Measurements from ENCODE around the gene CD300LF.

The CD300LF gene

GRCh38 chr17:74712756-74713155 lies at the start of gene CD300LF:
CD300LF (minus strand) TSS chr17:74712923; CDS start chr17:74712866, 57 bp downstream.
- no peak for DNase-seq

DNA sequence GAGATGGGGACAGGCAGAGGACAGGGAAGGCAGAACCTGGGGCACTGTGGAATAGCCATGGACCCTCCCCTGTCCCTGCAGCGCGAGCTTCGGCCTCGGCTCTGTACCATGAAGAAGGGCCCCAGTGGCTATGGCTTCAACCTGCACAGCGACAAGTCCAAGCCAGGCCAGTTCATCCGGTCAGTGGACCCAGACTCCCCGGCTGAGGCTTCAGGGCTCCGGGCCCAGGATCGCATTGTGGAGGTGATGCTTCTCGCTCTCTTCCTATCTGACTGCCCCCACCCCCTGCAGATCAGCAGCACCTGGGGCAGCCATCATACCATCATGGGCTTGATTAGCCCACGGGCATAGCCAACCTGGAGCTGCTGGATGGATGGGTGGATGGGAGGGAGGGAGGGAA lies 49.2 kb upstream of the CD300LF start:
- no peak for DNase-seq

DNA sequence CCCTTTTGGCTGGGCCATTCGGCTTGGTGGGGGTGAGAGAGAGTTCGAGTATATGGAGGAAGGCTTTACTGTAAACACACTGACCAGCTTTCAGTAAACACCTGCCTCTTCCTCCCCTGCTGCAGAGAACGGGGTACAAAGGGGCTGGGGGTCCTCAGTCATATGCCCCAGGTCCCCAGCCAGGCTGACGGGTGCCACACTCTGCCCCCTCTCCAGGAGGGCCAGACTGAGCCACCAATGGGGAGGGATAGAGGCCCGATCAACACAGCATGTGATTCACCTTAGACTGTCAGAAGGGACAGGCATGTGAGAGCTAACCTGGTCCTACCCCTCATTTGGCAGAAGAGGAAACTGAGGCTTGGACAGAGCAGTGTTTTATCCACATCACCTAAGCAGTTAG lies 48.7 kb upstream of the CD300LF start:
- DNase-seq = no peak

DNA sequence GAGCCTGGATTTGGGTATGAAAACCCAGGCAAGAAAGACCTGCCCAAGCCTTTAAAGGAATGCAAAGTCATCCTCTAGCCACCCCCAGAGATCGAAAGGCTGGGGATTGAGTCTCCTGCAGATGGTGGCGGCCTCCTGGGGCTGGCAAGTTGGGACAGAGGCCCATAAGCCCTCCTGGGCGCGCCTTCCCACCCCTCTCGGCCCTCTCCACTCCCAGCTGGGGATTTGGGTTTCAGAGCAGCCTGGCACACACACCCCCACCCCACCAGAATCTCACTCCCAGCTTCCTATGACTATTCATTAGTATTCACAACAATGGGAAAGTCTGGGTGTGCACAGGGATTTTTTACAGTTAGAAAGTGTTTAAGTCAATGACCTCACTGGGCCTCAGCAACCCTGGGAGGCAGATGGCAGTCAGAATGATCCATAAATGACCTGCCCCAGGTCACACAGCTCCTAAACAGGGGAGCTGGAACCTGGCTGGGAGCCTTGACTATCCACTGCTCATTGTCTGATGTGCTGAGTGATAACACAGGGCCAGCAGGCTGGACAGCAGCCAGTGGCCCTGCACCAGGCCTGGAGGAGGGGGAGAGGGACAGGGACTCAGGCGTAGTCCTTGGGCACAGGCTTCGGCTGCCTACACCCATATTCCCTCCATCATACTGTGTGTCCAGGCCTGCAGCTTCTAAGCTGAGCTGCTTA lies 47.8 kb upstream of the CD300LF start:
- no peak for DNase-seq

DNA sequence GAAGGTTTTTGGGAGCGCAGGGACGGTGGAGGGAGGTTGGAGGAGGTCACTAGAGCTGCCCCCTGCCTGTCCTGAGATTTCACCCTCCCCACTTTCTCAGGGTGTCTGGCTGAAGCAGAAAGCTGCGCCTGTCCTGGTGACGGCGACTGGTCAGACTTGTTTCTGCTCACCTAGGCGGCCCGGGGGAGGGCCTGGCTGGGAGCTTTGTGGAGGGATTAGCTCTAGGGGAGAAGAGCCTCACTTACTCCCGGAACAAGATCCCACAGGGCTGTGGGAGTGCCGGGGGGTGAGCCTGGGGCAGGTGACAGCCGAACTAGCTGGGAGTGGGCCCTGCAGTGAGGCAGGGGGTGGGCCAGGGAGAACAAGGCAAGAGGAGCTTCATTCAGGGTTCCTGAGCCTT lies 47.2 kb upstream of the CD300LF start:
- no peak for DNase-seq

- no peak for DNase-seq
Observed at GRCh38 chr17:74759243-74759801, 46.6 kb upstream of the CD300LF start.

DNA sequence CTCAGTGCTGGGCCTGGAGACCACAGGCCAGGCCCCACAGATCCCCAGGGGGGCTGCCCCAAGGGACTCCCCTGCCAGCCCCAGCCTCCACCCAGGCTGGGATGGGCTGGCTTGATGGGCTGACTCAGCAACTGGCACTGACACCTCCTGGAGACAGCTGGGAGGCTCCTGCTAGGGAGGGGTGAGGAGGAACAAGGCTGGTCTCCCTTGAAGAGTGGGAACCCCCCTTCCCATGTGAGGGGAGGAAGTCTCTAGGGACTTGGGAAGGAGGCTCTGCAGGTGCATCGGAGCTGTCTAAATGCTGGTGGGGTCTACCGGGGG lies 46.1 kb upstream of the CD300LF start:
- DNase-seq = no peak

GRCh38 chr17:74757931-74758847 lies 45.5 kb upstream of the CD300LF start:
- no peak for DNase-seq

- no peak for DNase-seq
Observed at GRCh38 chr17:74757502-74757901, 44.8 kb upstream of the CD300LF start.

DNA sequence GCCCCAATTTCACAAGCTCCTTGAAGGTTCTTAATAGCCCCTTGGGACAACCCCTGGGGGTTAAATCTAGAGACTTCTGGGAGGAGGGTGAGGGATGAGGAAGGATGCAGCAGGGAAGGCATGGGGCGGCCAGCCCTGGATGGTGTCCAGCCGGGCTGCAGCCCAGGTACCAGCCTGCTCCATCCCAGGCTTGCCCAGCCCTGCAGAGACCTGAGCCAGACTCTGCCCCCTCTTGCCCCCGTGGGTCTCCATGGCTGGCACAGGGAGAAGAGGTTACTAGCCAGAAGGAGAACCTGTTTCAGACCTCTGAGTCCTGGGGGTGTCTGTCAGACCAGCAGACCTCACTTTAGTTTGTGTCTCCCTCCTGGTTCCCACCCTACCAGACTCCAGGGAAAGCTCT lies 44.2 kb upstream of the CD300LF start:
- no peak for DNase-seq

DNA sequence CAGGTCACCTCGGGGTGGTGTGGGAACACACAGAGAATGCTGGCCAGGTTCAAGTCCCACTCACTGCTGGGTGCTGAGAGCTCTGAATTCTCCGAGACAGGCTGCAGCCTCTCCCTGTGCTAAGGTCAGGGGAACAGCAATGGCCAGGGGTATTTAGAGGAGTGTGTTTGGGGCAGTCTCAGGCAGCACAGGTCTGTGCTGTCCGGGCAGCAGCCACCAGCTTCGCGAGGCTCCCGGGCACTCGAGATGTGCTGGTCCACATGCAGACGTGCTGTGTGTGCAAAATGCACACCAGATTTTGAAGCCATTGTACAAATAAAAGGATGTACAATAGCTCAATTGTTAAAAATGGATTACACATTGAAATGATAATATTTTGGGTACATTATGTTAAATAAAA lies 42.8 kb upstream of the CD300LF start:
- DNase-seq = no peak

GRCh38 chr17:74754832-74755231 lies 42.1 kb upstream of the CD300LF start:
- no peak for DNase-seq

DNA sequence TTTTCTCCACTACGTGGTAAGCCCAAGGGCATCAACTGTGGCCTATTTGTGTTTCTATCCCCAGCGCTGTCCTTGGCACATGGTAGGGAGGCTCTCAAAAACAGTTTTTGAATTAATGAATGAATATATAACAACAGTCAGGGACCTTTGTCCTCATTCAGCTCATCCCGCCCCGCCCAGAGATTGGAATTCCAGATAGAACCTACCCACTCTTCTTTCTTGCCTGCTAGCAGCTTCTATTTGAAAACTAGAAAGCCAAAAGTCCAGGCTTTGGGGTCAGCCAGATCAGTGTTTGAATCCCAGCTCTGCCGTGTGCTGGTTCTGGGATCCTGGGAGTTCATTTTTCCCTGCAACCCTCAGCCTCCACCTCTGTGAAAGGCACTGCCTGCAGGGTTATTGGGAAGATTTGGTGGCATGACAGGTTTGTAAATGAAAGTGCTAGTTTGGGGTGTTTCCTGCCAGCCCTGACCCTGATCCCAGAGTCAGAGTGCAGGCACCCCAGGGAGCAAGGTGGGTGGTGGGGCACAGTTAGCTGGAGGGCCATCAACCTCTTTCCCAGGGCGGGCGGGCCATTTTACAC lies 40.2 kb upstream of the CD300LF start:
- DNase-seq = no peak

- no peak for DNase-seq
Observed at GRCh38 chr17:74752415-74752814, 39.7 kb upstream of the CD300LF start.

DNA sequence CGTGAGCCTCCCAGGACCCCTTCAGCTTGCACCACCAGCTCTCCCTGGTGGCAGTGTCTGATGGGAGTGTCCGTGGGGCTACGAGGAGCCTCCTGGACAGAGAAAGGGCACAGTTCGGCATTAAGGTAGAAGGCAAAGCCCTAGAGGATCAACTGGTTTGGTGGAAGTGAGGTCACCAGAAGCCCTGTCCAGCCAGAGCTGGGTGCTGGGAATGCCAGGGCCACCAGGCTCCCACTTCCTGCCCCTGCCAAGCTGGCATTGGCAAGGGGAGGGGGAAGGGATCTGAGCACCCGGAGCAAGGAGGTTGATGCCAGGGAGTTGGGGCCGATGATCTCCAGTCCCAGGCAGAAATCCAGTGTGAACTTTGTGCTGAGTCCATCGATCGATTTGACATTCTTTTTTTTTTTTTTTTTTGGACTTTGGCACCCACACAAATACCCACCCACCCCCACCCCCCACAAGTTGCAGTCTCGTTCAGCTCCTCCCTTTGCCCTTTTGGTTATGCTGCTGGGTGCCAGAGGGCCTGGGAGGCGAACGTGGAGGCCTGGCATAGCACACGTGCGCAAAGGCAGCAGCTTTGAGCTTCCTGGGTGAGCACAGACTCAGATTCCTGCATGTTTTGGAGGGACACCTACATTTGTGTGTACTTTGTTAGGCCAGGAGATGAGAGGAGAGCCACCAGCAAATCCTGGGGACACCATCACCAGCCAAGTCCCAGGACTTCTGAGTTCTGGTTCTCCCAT lies 37.8 kb upstream of the CD300LF start:
- no peak for DNase-seq

GRCh38 chr17:74750039-74750326 lies 37.3 kb upstream of the CD300LF start:
- no peak for DNase-seq

DNA sequence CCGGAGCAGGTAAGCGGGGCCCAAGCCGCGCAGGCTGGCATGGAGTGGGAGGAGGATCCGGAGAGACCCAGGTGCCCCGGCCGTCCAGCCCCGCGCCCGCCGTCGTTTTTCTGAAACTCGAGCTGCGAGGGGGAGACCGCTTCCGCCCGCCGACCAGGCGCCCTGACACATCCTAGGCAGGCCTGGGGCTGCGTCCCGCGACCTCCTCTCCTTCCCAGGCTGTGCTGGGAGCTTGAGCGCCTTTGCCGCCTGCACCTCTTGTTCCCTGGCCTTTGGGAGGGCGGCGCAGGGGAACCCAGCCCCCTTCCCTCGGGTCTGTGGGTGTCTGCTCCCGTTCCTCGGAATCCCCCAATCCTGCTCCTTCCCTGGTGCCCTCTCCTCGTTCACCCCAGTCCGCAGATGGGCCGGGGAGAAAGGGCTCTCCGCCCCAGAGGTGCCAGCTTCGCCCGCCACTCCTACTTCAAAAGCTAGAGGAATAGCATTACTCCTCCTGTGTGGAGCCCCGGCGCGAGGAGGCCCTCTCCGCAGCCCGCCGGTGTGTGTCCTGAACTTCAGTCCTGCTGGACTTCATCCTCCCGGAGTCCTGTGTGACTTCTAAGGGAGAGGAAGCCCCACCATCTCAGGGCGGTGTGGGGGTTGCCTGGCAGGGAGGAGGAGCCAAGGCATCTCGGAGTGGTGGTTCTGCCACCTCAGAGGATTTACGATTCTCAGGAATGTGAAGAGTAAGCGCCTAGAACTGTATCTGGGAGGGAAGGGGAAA lies 36.7 kb upstream of the CD300LF start:
- peak; percentile 44 for DNase-seq

- DNase-seq = peak; percentile 93
Observed at GRCh38 chr17:74748529-74749278, 36.0 kb upstream of the CD300LF start, which contains the start of gene NHERF1. NHERF1 (plus strand) TSS chr17:74748628; CDS start chr17:74748847, 219 bp downstream.

DNA sequence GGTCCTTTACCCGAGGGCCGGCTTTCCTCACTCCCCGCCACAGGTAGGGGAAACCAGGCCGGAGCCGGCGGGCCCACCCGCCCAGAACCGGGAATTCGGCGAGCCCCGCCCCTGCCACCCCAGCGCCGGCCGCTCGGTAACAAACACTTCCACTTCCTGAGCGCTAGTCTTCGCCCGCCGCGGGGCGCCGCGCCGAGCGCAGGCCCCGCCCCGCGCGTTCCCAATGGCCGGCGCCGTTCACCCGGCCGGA lies 35.5 kb upstream of the CD300LF start:
- no peak for DNase-seq

- no peak for DNase-seq
Observed at GRCh38 chr17:74746922-74747321, 34.2 kb upstream of the CD300LF start.

- DNase-seq = no peak
Observed at GRCh38 chr17:74746376-74746775, 33.7 kb upstream of the CD300LF start.
